Measurements from ENCODE around the gene LRTM2.

LRTM2 gene

GRCh38 chr12:1846421-1847405 is 26.3 kb downstream of the LRTM2 start:
- no peak for TF ChIP-seq CTCF (IDR thresholded peaks at IDR 0.05)
- no peak for TF ChIP-seq ZFX (IDR thresholded peaks at IDR 0.05; ENCODE audit: borderline replicate concordance)
- H3K27ac ChIP-seq, result no peak overlapping the region

DNA sequence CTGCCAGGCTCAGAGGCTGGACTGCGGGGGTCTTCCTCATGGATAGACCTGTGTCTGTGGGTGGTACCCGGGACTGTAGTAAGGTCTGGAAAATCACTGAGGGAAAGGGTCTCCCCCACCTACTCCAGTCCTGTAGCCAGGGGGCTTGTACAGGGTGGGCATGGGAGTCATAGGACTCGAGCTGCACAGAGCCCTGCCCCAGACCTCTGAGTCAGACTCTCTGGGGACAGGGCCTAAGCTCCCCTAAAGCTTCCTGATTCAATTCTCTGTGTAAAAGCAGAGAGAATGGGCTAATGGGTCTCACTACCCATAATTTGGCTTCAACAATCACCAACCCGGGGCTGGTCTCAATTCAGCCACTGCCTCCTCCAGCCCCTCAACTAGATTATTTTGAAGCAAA is 27.0 kb downstream of the LRTM2 start:
- H3K27ac ChIP-seq, result no peak overlapping the region
- no peak for TF ChIP-seq ZFX (IDR thresholded peaks at IDR 0.05; ENCODE audit: borderline replicate concordance)

DNA sequence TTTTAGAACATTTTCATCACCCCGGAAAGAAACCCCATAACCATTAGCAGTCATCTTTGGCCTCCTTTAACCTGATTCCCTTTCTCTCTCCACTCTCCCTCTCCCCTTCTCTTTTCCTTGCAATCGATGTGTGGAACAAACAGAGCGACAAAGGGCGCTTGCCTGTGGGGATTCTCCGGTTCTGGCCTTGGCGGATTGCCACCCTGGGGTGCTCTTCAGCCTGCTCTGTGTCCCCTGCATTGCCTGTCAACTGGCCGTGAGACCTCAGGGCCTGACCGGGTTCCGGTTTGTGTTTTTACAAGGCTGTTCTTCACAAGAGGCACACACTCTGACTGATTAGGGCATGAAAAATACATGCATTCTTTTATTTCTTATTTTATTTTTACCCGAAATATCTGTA is 27.8 kb downstream of the LRTM2 start:
- H3K27ac ChIP-seq, result no peak overlapping the region
- no peak for TF ChIP-seq ZFX (IDR thresholded peaks at IDR 0.05; ENCODE audit: borderline replicate concordance)
- no peak for TF ChIP-seq CTCF (IDR thresholded peaks at IDR 0.05)

GRCh38 chr12:1848745-1849144 is 28.4 kb downstream of the LRTM2 start:
- H3K27ac ChIP-seq, result no peak overlapping the region
- TF ChIP-seq CTCF (IDR thresholded peaks at IDR 0.05) (no peak), ZFX (IDR thresholded peaks at IDR 0.05; ENCODE audit: borderline replicate concordance) (no peak)

DNA sequence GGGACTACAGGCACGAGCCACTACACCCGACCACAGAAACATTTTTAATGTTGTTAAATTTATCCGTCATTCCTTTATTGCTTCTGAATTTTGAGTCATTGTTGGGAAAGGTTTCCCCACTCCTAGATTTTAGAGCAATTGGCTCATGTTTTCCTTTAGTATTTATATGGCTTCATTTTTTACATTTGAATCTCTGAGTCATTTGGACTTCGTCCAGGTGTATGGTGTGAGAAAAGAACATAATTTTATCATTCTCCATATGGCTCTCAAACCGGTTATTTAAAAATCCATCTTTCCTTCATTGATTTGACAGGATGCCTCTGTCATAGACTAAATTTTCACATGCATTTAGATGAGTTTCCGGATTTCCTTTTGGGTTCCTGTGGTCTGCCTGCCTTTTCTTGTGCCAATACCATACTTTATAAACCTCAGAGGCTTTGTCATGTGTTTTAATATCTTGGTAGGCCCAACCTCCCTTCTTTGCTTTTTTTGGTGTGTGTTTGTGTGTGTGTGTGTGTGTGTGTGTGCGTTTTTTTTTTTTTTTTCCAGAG is 30.9 kb downstream of the LRTM2 start:
- H3K27ac ChIP-seq, result no peak overlapping the region

DNA sequence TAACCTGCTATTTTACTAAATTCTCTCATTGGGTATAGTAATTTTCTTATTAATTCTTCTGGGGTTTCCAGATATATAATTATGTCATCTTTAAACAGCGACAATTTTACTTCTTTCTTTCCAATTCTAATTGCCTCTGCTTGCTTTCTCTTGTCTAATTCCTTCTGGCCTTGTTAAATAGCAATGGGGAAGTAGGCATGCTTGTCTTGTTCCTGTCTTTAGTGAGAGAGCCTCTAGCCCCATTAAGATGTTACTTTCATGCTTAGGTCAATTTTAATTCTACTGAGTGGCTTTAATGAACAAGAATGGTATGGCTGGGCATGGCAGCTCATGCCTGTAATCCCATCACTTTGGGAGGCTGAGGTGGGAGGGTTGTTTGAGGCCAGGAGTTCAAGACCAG is 31.7 kb downstream of the LRTM2 start:
- no peak overlapping the region for H3K27ac ChIP-seq
- no peak for TF ChIP-seq ZFX (IDR thresholded peaks at IDR 0.05; ENCODE audit: borderline replicate concordance)
- TF ChIP-seq CTCF (IDR thresholded peaks at IDR 0.05), result no peak

More for the DNA sequence above, 30.9 kb downstream of the LRTM2 start:
- TF ChIP-seq CTCF (IDR thresholded peaks at IDR 0.05), result no peak
- TF ChIP-seq ZFX (IDR thresholded peaks at IDR 0.05; ENCODE audit: borderline replicate concordance), result no peak

GRCh38 chr12:1853716-1854115 is 33.4 kb downstream of the LRTM2 start:
- H3K27ac ChIP-seq, result no peak overlapping the region
- TF ChIP-seq ZFX (IDR thresholded peaks at IDR 0.05; ENCODE audit: borderline replicate concordance), result no peak
- no peak for TF ChIP-seq CTCF (IDR thresholded peaks at IDR 0.05)
